CD4-positive, alpha-beta T cell treated with Interleukin-15 for 1 hour (primary cell): ENCODE results near the gene CLCNKB.
"Not testable (repeated sequence)": the region's sequence is repeated elsewhere in the genome, so short reads cannot be mapped to it uniquely, and the experiment has no call there.

Source experiments
- DNase-seq: peaks from one replicate; pipeline ENCODE4 v3.0.0-alpha.2; 2020

Gene CLCNKB

DNA sequence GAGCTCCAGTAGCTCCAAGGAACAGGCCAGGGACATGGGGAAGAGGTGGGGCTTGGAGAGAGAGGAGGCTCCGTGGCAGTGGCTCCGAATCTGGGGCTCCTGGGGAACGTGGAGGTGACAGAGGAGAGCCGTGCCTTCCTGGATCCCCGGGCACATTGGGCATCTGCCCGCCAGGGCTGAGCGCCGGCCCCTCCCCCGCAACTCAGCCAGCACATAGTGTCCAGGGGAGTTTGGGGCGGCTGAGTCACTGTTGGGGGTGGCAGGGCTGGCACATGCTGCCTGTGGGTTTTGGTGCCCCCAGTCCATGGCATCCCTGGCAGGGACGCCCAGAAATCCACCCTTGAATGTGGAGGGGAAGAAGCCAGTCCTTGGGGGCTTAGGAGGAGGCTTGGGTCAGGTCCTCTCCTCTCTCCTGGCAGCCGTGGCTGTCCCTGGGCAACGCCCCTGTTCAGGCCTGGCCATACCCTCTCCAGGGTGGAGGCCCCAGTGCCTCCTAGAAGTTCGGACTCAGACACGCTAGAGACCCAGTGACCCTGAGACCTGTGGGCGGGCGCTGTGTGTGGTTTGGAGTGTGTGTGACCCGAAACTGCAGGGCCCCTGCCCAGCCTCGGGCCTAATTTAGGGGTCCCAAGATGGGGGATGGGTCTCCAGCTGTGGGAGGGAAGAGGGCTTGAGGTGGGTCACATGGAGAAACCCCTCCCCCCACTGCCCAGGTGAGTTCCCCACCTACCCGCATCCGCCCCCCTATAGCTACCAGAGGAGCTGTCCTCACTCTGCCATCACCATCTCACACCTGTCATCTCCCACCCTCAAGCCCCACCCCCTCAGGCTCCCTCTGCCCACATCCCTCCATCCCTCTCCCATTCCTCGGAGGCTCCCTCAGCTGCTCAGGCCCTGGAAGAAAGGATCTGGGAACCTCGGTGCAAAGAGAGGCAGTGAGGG lies 27.4 kb upstream of the CLCNKB start:
- DNase-seq, result no peak

DNA sequence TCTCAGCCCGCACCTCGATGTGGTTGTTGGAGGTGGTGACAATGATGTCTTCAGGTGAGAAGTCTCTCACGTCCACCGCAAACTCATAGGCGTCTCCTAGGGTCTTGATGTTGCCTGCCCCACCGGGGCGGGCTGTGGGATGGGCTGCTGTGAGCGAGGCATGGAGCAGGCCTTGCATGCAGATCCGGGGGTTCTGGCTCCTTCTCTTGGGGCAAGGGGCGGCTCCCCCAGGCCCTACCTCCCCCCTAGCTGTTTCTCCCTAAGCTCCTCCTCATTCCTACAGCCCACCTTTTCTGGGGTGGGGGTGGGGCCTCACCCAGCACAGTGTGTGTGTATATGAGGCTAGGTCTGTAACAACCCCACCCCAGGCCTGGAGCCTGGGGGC lies 26.5 kb upstream of the CLCNKB start:
- DNase-seq, result no peak

DNA sequence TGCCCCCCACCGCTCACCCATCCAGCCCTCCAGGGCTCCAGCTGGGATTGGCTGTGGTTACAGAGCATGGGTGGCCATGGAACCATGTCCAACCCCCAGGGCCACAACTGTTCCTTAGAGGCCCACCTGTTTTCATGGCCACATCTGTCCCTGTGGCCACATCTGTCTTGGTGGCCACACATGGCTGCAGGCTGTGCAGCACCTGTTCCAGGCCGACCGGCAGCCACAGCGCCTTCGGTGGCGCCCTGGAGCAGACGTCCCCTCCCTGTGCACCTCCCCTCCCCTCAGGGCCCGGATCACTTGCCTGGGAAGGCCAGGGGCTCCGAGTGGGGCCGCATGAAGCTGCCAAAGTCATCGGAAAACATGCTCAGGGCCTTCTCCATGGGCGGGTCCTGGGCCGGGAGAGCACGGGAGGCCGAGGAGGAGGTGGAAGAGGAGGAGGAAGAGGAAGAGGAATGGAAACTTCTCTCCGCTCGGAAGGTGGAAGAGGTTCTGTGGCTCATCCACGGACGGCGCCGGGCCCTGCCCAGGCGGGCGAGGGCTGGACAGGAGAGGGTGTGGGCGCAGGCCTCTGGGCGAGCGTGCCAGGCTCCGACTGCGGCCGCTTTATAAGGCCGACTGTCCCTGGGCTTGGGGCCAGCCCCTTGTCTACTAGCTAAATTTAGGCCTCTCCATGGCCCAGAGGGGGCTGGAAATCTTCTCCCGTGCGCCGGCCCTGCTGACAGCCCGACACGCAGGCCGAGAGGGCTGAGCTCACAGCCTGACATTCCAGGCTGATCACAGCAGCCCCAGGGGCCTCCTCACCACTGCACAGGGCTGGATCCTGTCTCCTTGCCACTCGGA lies 25.9 kb upstream of the CLCNKB start, which contains the start of gene HSPB7:
TSS of gene HSPB7 (minus strand) at position 583 of the 843 bp plus-strand sequence. CDS start at position 503, 80 bp downstream.
- no peak for DNase-seq

DNA sequence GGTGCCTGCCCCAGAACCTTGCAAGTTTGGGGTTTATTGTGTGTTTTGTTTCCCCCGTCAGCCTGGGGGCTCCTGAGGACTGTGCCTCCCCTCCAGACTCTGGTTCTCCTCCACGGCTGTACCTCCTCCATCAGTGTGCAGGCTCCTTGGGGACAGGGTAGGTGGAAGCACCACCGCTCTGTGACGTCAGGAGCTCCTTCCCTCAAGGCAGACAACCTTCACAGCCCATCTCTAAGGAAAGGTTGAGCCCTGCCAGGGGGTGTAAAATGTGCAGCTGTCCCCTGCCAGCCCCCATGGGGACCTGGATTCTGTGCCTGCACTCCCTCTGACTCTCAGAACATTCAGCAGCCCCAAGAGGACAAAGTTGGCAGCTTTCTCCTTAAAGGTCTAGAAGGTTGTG lies 25.3 kb upstream of the CLCNKB start:
- DNase-seq, result no peak

DNA sequence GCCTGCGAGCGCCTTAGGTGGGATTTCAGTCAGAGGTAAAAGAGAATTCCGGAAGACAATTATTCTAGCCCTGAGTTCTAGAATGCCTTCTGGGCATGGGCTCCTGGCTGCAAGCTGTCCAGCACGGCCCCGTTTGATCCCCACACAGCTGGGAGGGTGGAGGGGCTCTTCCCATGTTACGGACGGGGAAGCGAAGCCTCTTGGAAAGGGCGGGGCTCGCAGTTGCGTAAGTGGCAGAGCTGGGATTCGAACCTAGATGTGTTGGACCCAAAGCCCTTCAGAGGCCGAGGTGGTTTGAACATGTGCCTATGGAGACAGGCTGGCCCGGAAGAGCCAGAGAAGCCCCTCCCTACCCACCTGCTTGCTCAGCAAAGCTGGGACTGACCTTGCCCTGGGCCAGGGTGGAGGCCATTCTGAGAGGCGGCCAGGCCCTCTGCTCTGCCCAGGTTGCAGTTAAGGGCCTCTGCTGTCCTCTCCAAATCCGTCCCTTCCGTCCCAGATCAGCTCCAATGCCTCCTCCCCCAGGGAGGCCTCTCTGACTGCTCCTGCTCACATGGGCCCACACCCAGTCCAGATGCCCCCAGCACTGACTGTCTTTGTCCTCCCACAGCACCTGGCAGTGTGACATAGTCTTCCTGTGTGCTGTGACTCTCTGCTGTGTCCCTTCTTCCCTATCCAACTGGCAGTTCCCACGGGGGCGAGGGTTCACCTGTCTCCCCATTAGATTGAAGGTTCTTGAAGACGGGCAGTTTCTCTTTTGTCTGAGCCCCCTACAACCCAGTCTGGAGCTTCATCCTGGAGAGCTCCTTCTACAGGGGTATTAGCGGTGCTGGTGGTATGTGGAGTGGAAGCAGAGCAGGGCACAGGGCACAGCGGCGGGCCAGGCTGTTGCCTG lies 24.6 kb upstream of the CLCNKB start:
- DNase-seq, result no peak

DNA sequence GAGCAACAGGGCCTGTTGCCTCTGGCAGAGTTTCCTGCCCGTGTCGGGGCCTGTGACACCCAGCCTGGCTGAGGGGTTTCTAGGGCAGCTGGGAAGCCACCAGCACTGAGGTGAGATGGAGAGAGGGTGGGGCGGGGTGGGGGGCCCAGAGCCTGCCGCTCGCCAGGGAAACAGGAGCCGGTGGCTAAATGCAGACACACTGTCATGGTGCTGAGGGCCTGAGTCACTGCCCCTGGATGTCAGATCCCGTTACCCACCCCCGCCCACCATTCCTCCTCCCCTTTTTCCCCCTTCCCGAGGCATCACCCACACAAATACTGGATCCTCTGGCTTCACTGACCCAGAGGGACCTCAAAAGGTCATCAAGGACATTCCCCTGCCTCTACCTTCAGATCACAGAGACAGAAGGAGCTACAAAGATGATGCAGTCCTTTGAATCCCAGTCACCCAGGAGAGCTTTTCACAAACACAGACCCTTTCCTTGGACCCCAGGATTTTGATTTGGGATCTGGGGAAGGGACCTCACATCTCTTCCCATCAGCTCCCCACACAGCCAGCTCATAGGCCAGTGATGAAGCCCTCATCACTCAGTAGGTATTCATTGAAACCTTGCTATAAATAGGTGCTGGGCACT lies 23.8 kb upstream of the CLCNKB start:
- no peak for DNase-seq

DNA sequence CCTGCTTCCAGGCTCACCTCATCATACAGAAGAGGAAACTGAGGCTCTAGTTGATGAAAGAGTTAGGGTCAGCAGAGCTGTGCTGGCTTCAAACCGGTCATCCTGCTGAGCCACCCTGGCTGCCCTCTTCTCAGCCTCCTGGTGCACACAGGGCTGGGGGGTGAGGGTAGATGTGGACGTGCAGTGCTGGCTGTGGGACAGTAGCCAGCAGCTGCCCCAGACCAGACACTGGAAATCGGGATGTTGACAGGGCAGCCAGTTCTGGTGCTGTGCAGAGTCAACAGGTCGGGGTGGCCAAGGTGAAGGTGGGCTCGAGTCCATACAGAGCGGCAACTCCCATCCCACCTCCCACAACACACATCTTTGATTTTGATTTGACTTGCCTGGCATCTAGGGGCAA lies 23.3 kb upstream of the CLCNKB start:
- no peak for DNase-seq

DNA sequence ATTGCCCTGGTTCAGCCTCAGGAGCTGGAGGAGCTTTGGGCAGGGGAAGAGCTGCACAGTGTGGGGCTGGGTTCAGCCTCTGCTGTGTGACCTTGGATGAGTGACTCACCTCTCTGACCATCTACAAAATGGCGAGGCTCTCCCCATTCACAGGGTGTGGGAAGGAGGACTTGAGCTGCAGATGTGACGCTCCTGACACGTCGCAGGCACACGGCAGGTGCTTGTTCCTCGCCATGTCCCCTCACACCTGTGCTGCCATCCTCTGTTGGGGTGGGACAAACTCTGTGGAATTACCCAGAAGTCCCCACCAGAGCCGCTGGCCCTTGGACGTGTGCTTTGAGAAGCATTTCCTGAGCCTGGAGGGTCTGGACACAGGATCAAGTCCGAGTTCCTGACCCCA lies 22.7 kb upstream of the CLCNKB start:
- DNase-seq, result not testable (repeated sequence)

DNA sequence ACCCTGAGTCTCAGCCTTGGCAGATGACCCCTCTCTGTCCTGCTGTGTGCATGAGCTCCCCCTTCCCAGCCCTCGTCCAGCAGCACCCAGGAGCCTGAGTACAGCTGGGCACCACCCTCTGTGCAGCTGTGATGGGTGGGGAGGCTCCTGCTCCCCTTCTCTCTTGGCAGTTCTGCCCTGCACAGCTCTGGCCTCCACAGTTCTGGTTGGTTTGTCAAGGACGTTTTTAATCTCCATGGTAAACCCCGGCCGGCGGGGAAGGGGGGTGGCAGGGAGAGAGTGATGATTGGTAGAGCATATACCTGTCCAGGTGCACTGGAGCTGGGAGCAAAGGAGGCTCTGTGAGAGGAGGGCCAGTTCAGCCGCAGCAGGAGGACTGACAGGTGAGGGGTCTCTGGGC lies 21.9 kb upstream of the CLCNKB start, which contains the start of gene CLCNKA:
TSS of gene CLCNKA (plus strand) at position 356 of the 400 bp plus-strand sequence. CDS start 584 bp downstream, outside the sequence.
- DNase-seq, result no peak

DNA sequence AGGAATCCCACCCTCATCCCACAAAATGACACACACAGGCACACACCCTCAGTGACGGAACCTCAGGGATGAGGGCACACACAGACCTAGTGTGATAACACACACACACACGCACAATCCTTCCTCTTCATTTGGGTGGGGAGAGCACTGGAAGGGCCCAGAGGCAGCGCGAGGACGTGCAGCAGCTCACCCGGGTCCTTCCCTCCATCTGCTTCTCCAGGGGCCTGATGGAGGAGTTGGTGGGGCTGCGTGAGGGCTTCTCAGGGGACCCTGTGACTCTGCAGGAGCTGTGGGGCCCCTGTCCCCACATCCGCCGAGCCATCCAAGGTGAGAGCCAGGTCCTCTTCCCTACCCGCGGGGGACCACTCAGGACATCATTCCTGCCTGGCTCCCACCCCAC lies 21.2 kb upstream of the CLCNKB start:
- DNase-seq, result no peak

DNA sequence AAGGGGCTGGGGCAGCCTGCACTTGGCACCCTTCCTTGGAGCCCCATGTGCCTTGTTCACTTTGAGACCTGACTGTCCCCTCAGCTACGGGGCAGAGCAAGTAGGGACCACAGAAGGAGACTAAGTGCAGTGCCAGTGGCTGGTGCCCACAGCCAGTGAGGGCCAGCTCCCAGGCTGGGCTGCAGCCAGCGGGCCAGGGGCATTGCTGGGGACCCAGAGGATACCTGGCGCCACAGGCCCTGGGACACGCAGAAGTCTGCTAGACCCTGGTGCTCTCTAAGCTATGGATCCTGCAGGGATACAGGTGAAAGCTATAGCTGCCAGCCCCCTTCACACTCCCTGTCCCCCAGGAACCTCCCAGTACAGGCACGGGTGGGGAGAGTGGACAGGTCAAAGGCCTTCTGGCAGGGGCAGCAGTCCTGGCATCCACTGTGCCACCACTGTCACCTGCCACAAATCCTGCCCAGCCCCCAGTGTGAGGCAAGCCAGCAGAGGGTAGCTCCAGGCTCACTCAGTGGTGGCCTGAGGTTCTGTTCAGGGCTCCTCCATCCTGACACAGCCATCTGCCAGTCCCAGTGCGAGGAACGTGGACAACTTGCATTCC lies 20.4 kb upstream of the CLCNKB start:
- DNase-seq, result no peak

DNA sequence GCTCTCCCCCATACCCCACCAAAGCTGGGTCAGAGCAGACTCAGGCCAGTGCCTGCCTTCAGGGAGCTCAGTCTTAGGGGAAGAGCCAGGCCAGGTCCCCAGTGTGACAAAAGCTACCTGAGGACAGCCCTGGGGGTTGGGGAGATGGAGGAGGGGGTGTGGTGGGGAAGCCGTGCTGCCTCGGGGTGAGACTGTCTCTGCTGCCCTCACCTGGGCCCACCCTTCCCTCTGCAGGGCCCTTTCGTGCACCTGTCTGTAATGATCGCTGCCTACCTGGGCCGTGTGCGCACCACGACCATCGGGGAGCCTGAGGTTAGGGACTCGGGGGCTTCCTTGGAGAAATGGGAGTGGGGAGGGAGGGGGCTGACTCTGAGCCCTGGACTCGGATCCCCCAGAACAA lies 17.3 kb upstream of the CLCNKB start:
- not testable (repeated sequence) for DNase-seq

DNA sequence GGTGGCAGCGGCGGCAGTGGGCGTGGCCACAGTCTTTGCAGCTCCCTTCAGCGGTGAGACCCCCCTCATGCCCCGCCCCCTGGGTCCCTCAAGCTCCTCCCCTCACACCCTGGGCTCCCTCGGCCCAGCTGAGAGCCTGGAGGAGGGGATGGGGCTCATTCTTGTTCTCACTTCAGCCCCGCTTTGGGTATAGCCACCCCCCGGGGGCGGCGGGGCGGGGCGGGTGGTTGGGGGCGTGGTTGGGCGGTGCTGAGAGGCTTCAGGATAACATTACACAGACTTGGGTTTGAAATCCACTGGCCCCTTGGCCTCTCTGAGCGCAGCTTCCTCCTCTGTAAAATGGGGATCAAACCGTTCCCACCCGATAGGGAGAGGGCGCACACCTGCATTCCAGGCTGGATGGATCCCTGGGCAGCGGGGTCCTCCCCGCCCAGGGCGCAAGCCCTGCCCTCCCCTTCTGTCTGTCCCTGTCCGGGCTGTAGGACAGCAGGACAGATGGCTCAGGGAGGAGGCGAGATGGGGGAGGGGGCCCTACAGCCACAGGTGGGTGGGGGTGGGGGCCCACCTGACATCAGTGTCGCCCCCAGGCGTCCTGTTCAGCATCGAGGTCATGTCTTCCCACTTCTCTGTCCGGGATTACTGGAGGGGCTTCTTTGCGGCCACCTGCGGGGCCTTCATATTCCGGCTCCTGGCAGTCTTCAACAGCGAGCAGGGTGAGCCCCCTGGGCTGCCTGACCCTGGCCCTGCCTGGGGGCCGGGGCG lies 16.7 kb upstream of the CLCNKB start:
- peak; percentile 26 for DNase-seq

DNA sequence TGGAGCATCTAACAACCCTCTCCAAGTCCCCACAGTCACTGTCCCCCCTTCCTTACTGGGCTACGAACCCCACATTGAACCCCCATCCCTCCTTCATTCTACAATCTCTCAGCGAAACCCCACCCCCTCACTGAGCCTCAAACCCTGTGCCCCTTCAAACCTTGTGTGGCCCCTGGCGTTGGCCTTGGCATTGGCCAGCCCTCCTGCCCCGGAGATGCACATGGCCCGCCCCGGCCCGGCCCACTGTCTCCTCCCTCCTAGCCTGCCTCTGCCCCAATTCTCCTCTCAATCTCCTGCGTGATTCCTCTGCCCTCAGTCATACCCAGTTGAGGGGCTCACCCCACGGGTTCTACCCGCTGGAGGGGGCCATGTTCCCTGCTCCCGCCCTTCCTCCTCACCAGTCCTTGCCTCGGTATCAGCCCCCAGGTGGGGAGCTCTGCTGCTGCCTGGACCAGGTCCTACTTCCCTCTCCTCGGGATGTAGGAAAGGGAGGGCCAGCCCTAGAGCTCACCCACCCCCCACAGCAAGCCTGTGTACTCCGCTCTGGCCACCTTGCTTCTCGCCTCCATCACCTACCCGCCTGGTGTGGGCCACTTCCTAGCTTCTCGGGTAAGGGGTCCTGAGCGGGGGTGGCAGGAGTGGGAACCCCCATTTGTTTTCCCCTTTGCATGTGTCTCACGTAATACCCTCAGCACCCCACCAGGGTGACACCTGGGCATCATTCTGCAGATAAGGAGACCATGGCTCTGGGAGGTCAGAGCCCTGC lies 15.2 kb upstream of the CLCNKB start:
- no peak for DNase-seq

DNA sequence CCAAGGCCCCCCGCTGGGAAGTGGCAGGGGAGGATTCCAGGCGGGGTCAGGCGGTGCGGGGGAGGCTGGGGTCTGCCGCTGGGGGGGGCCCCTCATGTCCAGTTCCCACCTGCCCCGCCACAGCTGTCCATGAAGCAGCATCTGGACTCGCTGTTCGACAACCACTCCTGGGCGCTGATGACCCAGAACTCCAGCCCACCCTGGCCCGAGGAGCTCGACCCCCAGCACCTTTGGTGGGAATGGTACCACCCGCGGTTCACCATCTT lies 14.6 kb upstream of the CLCNKB start:
- DNase-seq, result not testable (repeated sequence)

DNA sequence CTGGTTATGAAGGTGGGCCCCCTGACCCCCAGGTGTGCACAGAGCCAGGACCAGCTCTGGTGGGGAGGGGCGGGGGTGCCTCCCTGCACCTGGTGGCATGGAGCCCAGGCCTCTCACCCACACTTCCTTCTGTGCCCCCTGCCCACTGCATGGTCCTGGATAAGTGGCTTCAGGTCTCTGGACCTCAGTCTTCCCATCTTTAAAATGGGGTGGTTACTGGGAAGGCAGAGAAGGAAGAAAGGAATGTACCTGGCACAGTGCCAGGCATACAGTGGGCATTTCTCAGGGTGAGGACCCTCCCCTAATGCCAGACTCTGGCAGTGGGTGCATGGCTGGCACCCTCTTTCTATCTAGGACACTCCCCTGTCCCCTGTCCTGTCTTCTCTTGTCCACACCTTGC lies 14.3 kb upstream of the CLCNKB start:
- no peak for DNase-seq

DNA sequence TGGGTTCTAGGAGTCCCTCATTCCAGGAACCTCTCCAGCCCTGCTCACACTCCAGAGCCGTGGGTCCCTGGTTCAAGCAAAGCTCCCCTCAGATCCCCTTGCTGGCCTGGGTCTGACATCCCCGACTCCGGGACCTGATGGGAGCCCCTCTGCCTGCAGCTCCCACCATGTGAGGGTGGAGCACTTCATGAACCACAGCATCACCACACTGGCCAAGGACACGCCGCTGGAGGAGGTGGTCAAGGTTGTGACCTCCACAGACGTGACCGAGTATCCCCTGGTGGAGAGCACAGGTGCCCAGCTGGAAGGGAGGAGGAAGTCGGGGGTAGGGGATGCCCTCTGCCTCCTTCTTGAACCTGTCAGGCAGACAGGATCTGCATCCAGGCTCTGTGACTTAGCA lies 12.0 kb upstream of the CLCNKB start:
- DNase-seq, result no peak

DNA sequence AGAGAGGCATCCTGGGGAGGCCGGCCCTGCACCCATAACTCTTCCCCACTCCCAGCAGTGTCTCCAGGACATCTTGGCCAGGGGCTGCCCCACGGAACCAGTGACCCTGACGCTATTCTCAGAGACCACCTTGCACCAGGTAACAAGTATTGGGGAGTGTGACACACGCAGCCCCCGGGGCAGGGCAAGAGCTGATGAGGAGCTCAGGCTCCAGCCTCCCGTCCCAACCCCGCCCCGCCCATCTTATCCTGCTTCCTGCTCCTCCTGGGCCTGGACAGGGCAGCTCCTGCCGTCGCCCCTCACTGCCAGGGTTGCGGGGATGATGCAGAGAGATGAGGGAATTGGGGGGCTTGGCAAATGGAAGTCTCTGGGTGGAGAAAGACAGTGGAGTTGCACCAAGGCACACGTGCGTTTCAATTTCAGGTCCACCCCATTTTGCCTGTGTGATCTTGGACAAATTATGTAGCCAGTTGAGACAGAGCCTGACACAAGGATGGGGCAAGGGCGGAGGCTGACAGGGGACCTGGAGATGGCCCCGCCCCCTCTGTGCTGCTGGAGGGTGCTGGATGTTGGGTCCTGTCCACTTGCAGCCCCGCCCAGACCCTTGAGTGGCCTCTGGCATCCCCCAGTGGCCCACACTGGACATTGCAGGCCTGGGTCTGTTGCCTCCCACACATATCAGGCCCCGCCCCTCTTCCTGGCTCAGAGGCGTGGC lies 11.0 kb upstream of the CLCNKB start:
- peak; percentile 61 for DNase-seq

DNA sequence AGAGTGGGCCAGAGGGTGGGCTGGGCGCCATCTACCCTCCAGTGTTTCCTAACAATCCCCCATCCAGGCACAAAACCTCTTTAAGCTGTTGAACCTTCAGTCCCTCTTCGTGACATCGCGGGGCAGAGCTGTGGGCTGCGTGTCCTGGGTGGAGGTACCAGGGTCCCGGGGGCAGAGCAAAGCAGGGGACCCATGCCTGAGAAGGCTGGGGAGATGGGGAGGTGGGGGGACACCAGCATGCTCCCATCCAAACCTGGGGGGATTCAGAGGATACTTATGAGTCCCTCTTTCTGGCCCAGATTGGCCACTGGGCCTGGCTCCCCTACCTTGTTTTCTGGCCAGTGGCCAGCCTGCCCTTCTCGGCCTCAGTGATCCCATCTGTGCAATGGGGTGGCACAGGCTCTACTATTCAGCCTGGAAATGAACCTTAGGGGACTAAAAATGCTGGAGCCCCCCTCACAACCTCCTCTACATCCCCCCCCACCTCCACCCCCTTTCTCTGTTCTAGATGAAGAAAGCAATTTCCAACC lies 10.4 kb upstream of the CLCNKB start:
- not testable (repeated sequence) for DNase-seq
